HFFc6 (cell line): Measurements from ENCODE around the gene SV2C. TPM values are rescaled to one million over a fixed set of nuclear protein-coding genes. Genes with fewer than 3 reads are reported as not detected.

Experiments used
- DNase-seq: peaks from one replicate; pipeline ENCODE4 v3.0.0-alpha.2; 2018
- H3K27ac Mint-ChIP-seq: 2 replicates; pipeline ENCODE4 v1.8.0; 2020; ENCODE audit warnings: mild to moderate bottlenecking, mixed read lengths
- H3K27me3 Mint-ChIP-seq: 2 replicates; pipeline ENCODE4 v1.8.0; 2021; ENCODE audit warnings: mild to moderate bottlenecking, moderate library complexity, mixed read lengths; ENCODE audit not compliant: insufficient read depth
- H3K36me3 Mint-ChIP-seq: 2 replicates; pipeline ENCODE4 v1.8.0; 2021; ENCODE audit warnings: low read depth, mixed read lengths
- H3K4me1 Mint-ChIP-seq: 2 replicates; pipeline ENCODE4 v1.8.0; 2020; ENCODE audit warnings: low read depth, mixed read lengths
- H3K4me3 Mint-ChIP-seq: 2 replicates; pipeline ENCODE4 v1.8.0; 2020; ENCODE audit warnings: mild to moderate bottlenecking, moderate library complexity, mixed read lengths
- H3K9me3 Mint-ChIP-seq: 2 replicates; pipeline ENCODE4 v1.8.0; 2020; ENCODE audit warnings: mild to moderate bottlenecking, mixed read lengths
- CTCF ChIP-seq: fragments of 200-600 bp; sonication (generic); IDR thresholded peaks from 2 replicates; pipeline ENCODE4 v1.5.0; 2021; ENCODE audit warnings: antibody characterized with exemption, mild to moderate bottlenecking
- total RNA-seq, 6 experiments: library from RNA; stranded (reverse); fragmentation: NEBNext Ultra II Directional; extraction: Animal tissue kit (Norgen Biotek cat#: 25700); gene quantifications; 2 replicates in 1 of 6; 3 replicates in 5 of 6; pipeline ENCODE4 v1.2.3, GENCODE V29; 2021

Gene SV2C
- total RNA-seq, 6 experiments from 2014 or later = not detected

- no peak overlapping the region for H3K4me3 Mint-ChIP-seq
- no peaks in the 10 kb centered on the region; the same call in none of the 2 replicates for H3K27me3 Mint-ChIP-seq
- no peak for DNase-seq
- H3K36me3 Mint-ChIP-seq = no peaks in the 10 kb centered on the region
- no peaks in the 10 kb centered on the region for H3K4me1 Mint-ChIP-seq
- H3K27ac Mint-ChIP-seq = no peak overlapping the region
- H3K9me3 Mint-ChIP-seq = peaks cover 12% of the 10 kb centered on the region; the same call in 1 of the 2 replicates
- TF ChIP-seq CTCF = no peak
Measured at GRCh38 chr5:76180814-76181805, 97.9 kb downstream of the SV2C start.

DNA sequence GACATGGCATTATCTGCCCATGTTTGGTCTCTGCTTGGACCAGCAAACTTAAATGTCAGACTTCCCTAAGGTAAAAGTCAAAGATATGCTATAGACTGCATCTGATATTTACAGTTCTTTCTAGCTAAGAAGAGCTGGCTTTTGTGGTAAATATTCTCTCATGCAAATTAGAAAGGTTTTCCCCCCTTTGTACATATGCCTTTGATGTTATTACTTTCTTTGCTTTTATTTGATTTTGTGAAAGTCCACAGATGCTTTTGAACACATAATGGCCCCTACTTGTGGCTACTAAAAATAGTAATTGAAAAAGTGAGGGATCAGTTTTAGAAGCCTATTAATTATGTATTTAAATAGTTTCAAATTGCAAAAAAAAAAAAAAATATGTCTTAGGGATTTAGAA is 104.2 kb downstream of the SV2C start:
- no peak for TF ChIP-seq CTCF
- H3K9me3 Mint-ChIP-seq = peaks cover 12% of the 10 kb centered on the region
- no peaks in the 10 kb centered on the region for H3K4me1 Mint-ChIP-seq
- H3K36me3 Mint-ChIP-seq = no peaks in the 10 kb centered on the region
- DNase-seq = no peak
- no peak overlapping the region for H3K4me3 Mint-ChIP-seq
- H3K27ac Mint-ChIP-seq = no peak overlapping the region
- H3K27me3 Mint-ChIP-seq = no peaks in the 10 kb centered on the region; the same call in none of the 2 replicates

DNA sequence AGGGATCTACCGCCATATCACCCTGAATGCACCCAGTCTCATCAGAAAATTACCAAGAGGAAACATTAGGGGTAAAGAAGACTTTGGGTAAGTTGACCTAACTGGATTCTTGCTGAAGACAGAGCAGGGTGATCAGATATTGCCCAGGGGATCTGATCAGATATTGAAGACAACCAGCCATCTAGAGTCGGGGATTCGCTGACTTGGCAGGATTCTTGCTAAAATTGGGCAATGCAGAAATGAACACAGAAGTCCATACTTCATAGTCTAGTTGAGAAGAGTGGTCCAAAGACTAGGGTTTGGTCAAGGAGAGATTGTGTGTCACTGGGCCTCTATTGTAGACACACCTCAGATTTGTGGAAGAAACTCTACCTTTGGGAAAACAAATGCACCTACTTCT is 107.2 kb downstream of the SV2C start:
- Mint-ChIP-seq H3K27ac (no peak overlapping the region), H3K9me3 (peaks cover 4% of the 10 kb centered on the region), H3K27me3 (no peaks in the 10 kb centered on the region; the same call in none of the 2 replicates), H3K4me1 (no peaks in the 10 kb centered on the region), H3K4me3 (no peak overlapping the region), H3K36me3 (no peaks in the 10 kb centered on the region)
- DNase-seq = no peak
- no peak for TF ChIP-seq CTCF

DNA sequence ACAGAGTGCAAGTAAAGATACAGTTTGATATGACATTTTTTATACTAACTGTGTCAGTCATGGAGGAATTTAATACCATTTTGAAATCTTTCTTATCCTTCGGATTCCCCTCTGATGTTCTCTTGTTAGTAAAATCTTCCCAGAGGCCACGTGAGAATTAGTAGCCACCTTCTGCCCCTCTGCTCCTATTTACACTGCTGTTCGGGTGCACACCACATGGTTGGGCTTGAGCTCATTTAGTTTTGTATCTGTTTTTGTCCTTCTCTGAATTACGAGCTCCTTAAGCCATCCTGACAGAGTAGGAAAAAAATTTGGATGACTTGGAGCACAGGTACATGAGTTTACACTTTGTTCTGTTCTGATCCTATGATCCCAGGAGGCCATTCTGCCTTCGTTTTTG is 109.7 kb downstream of the SV2C start:
- DNase-seq = no peak
- no peak for TF ChIP-seq CTCF
- Mint-ChIP-seq H3K27ac (no peak overlapping the region), H3K4me3 (no peak overlapping the region), H3K36me3 (no peaks in the 10 kb centered on the region), H3K9me3 (no peaks in the 10 kb centered on the region; the same call in 1 of the 2 replicates), H3K4me1 (no peaks in the 10 kb centered on the region), H3K27me3 (peaks cover 3% of the 10 kb centered on the region; the same call in 1 of the 2 replicates)

GRCh38 chr5:76193635-76194034 is 110.5 kb downstream of the SV2C start:
- Mint-ChIP-seq H3K4me1 (no peaks in the 10 kb centered on the region), H3K4me3 (no peak overlapping the region), H3K27ac (no peak overlapping the region)

More at GRCh38 chr5:76193635-76194034, 110.5 kb downstream of the SV2C start:
- Mint-ChIP-seq H3K9me3 (no peaks in the 10 kb centered on the region; the same call in 1 of the 2 replicates), H3K27me3 (peaks cover 3% of the 10 kb centered on the region; the same call in 1 of the 2 replicates), H3K36me3 (no peaks in the 10 kb centered on the region)
- no peak for TF ChIP-seq CTCF
- no peak for DNase-seq
